B cell (primary cell): ENCODE measurements around the gene TMBIM4. TPM values are rescaled to one million over a fixed set of nuclear protein-coding genes. Genes with fewer than 3 reads are reported as not detected.

Experiments used
- ATAC-seq: fragments of 200-7000 bp; cut with Tn5 transposase; one replicate; pipeline ENCODE4 v1.10.0; 2021; ENCODE audit warnings: low read depth, mild to moderate bottlenecking, moderate number of reproducible peaks, moderate library complexity
- CTCF ChIA-PET: fragments of 350-600 bp; sonication (Branson Sonifier 250); formaldehyde crosslinking; loops from one replicate; lab custom pipeline; 2021; ENCODE audit warnings: antibody characterized with exemption, inconsistent platforms; lab: Charles Lee
- POLR2A ChIA-PET: fragments of 350-600 bp; sonication (Branson Sonifier 250); formaldehyde crosslinking; loops from one replicate; lab custom pipeline; 2021; ENCODE audit warnings: antibody characterized with exemption; lab: Charles Lee
- DNase-seq: peaks from one replicate; pipeline ENCODE4 v3.0.0; 2013
- H2AFZ ChIP-seq: 2 replicates; pipeline ENCODE4 v1.6.1; 2012; ENCODE audit warnings: mild to moderate bottlenecking, low read depth, low read length; ENCODE audit not compliant: insufficient read depth, poor library complexity, severe bottlenecking
- H3K27ac ChIP-seq, 2 donors: 1 replicate in 1 of 2; 2 replicates in 1 of 2; pipeline ENCODE4 v1.5.1; 2012 to 2013; ENCODE audit warnings: low read length in 2 of 2, mild to moderate bottlenecking in 2 of 2, moderate library complexity in 1 of 2
- H3K27me3 ChIP-seq, 4 experiments: fragments of 200-600 bp in 1 of 4; sonication (generic) in 1 of 4; replicated peaks in 1 of 4; 1 replicate in 2 of 4; 2 replicates in 2 of 4; pipeline versions ENCODE4 v1.6.1 to v1.7.0; 2013 to 2016; ENCODE audit warnings: low read length in 3 of 4, mild to moderate bottlenecking in 2 of 4, mixed read lengths in 1 of 4, moderate library complexity in 1 of 4; ENCODE audit not compliant: insufficient read depth in 4 of 4, control insufficient read depth in 3 of 4; ENCODE audit errors: control extremely low read depth in 1 of 4
- H3K36me3 ChIP-seq, 2 experiments: replicated peaks in 1 of 2; 1 replicate in 1 of 2; 2 replicates in 1 of 2; pipeline versions ENCODE4 v1.6.1 to v1.7.1; 2013; ENCODE audit warnings: low read length in 1 of 2; ENCODE audit not compliant: insufficient read depth in 2 of 2, control insufficient read depth in 1 of 2; ENCODE audit errors: control extremely low read depth in 1 of 2, extremely low read depth in 1 of 2
- H3K4me1 ChIP-seq, 2 donors: fragments of 200-600 bp in 1 of 2; sonication (generic) in 1 of 2; 1 replicate in 1 of 2; 2 replicates in 1 of 2; pipeline versions ENCODE4 v1.5.1 to v1.6.1; 2013 to 2017; ENCODE audit warnings: low read length in 2 of 2; ENCODE audit not compliant: control insufficient read depth in 2 of 2, insufficient read depth in 2 of 2
- H3K4me2 ChIP-seq: replicated peaks from 2 replicates; pipeline ENCODE3; 2012; ENCODE audit warnings: mild to moderate bottlenecking, low read depth, low read length; ENCODE audit not compliant: poor library complexity, severe bottlenecking
- H3K4me3 ChIP-seq, 5 experiments: fragments of 200-600 bp in 1 of 5; sonication (generic) in 1 of 5; 1 replicate in 3 of 5; 2 replicates in 2 of 5; pipeline versions ENCODE4 v1.5.1 to v1.7.0; 2011 to 2016; ENCODE audit warnings: low read length in 4 of 5, mild to moderate bottlenecking in 4 of 5, low read depth in 2 of 5, control low read depth in 1 of 5, moderate library complexity in 1 of 5; ENCODE audit not compliant: insufficient read depth in 1 of 5; ENCODE audit errors: control extremely low read depth in 1 of 5, extremely low read depth in 1 of 5
- H3K79me2 ChIP-seq: fragments of 200-600 bp; sonication (generic); one replicate; pipeline ENCODE4 v1.6.0; 2016; ENCODE audit warnings: low read length; ENCODE audit not compliant: control insufficient read depth, insufficient read depth
- H3K9ac ChIP-seq: fragments of 200-600 bp; sonication (generic); 2 replicates; pipeline ENCODE4 v1.6.1; 2017; ENCODE audit warnings: mild to moderate bottlenecking, low read length, moderate library complexity
- H3K9me3 ChIP-seq, 3 donors: one replicate each; pipeline versions ENCODE4 v1.6.1 to v1.7.1; 2013; ENCODE audit warnings: low read length in 2 of 3; ENCODE audit not compliant: control insufficient read depth in 2 of 3, insufficient read depth in 1 of 3; ENCODE audit errors: control extremely low read depth in 1 of 3
- H4K20me1 ChIP-seq: 2 replicates; pipeline ENCODE4 v1.6.0; 2012; ENCODE audit warnings: mild to moderate bottlenecking, low read length; ENCODE audit not compliant: insufficient read depth, control insufficient read depth, poor library complexity, severe bottlenecking
- H3K27ac Mint-ChIP-seq: one replicate; pipeline ENCODE4 v1.8.0; 2021; ENCODE audit warnings: mixed read lengths
- H3K27me3 Mint-ChIP-seq: one replicate; pipeline ENCODE4 v1.8.0; 2021; ENCODE audit warnings: mixed read lengths
- H3K4me1 Mint-ChIP-seq: one replicate; pipeline ENCODE4 v1.8.0; 2021; ENCODE audit warnings: mixed read lengths
- H3K4me3 Mint-ChIP-seq: one replicate; pipeline ENCODE4 v1.8.0; 2021; ENCODE audit warnings: mixed read lengths
- H3K9me3 Mint-ChIP-seq: one replicate; pipeline ENCODE4 v1.8.0; 2022; ENCODE audit warnings: mixed read lengths; ENCODE audit not compliant: insufficient read depth
- CTCF ChIP-seq: fragments of 200-600 bp; IDR thresholded peaks from one replicate; pipeline ENCODE4 v1.8.0; 2022; ENCODE audit warnings: antibody characterized with exemption, mild to moderate bottlenecking
- EZH2 ChIP-seq: IDR thresholded peaks from 2 replicates; pipeline ENCODE4 v1.6.1; 2012; ENCODE audit warnings: borderline replicate concordance, low read depth, mild to moderate bottlenecking, moderate library complexity, low read length; ENCODE audit not compliant: insufficient read depth, poor library complexity, severe bottlenecking
- WGBS: methylation state at CpG from one replicate; pipeline ENCODE4 v1.1.5; 2013; ENCODE audit warnings: missing lambda C conversion rate; ENCODE audit not compliant: insufficient coverage; 5-methylcytosine and 5-hydroxymethylcytosine counted together
- intact Hi-C: fragments of 100-400 bp; cut with micrococcal nuclease; formaldehyde crosslinking; loops from one replicate; pipeline ENCODE4 v1.10.0; 2022
- polyA plus RNA-seq: library from polyadenylated mRNA; depleted of rRNA; stranded (reverse); fragments of >200 nt; gene quantifications from 2 replicates; pipeline ENCODE4 v1.2.3, GENCODE V29; 2012
- total RNA-seq, 2 donors: library from RNA; stranded (reverse); fragments of 120-200 nt in 1 of 2; gene quantifications; 1 replicate in 1 of 2; 2 replicates in 1 of 2; pipeline versions ENCODE4 v1.2.3 to v1.2.4, GENCODE V29; 2013 to 2022

TMBIM4 gene
- total and polyA plus RNA-seq, 2 donors (not counting 1 experiment from before 2014, with no cell fraction given), result 85.1 to 88.1 TPM

DNA sequence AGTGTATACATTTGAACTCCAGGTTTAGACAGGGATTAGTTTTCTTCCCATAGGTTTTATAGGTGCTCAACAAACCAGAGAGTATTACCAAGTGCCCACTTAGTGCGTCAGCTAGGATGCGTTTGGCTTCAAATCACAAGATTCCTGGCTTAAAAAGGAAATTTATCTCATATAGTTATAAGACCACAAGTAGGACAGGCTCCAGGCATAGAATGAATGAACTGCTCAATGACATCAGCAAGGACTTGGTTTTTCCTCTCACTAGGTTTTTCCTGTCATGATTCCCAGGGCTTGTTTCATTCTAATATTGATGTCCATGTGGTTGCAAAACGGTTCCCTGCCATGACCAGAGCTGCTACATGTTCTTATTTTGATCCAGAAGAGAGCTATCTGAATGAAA lies 13.2 kb upstream of the TMBIM4 start:
- Histone ChIP-seq H3K27ac (no peak overlapping the region), H4K20me1 (no peaks in the 10 kb centered on the region), H3K36me3 (no peaks in the 10 kb centered on the region), H2AFZ (no peak overlapping the region), H3K27me3 (peaks cover 0 to 16% (median 4%) of the 10 kb centered on the region in 4 experiments), H3K9ac (no peak overlapping the region), H3K4me3 (no peak overlapping the region), H3K4me2 (no peak overlapping the region), H3K79me2 (peaks cover 3% of the 10 kb centered on the region), H3K9me3 (peaks cover 0 to 3% (median 0%) of the 10 kb centered on the region in 3 donors), H3K4me1 (peaks cover 6 to 14% of the 10 kb centered on the region in 2 donors)
- peaks cover 7% of the 10 kb centered on the region for H3K9me3 Mint-ChIP-seq
- CTCF ChIA-PET, result no interaction called here
- H3K27me3 Mint-ChIP-seq, result peaks cover 47% of the 10 kb centered on the region
- WGBS, result no CpG with 5 or more reads among the region's 3 CpGs
- TF ChIP-seq EZH2, result no peak
- no peak for TF ChIP-seq CTCF
- POLR2A ChIA-PET, result no interaction called here
- ATAC-seq (no peak), DNase-seq (no peak)
- intact Hi-C loops, result no loop called here
- no peak overlapping the region for H3K4me3 Mint-ChIP-seq
- H3K27ac Mint-ChIP-seq, result no peak overlapping the region
- peaks cover 14% of the 10 kb centered on the region for H3K4me1 Mint-ChIP-seq

GRCh38 chr12:66176105-66176900 lies 6.5 kb upstream of the TMBIM4 start:
- no CpG with 5 or more reads among the region's 1 CpG for WGBS
- Histone ChIP-seq H4K20me1 (no peaks in the 10 kb centered on the region), H3K27me3 (no peaks in the 10 kb centered on the region), H2AFZ (no peak overlapping the region), H3K4me3 (no peak overlapping the region), H3K4me1 (no peaks in the 10 kb centered on the region), H3K9ac (no peak overlapping the region), H3K9me3 (no peaks in the 10 kb centered on the region), H3K4me2 (no peak overlapping the region), H3K27ac (no peak overlapping the region), H3K36me3 (no peaks in the 10 kb centered on the region), H3K79me2 (no peaks in the 10 kb centered on the region)
- ChIA-PET CTCF (interaction anchor here (0.6 to 1.4 kb wide), 4 partner anchors 8 to 688 kb away, joined by 3 to 4 read pairs (median 3); no protein-coding TSS in a partner anchor), POLR2A (interaction anchor here (0.6 to 0.7 kb wide), 3 partner anchors 20 to 185 kb away, joined by 3 to 5 read pairs (median 3); no protein-coding TSS in a partner anchor)
- no peak overlapping the region for H3K4me3 Mint-ChIP-seq
- DNase-seq (no peak), ATAC-seq (no peak)
- no peak overlapping the region for H3K27ac Mint-ChIP-seq
- intact Hi-C loops, result no loop called here
- no peaks in the 10 kb centered on the region for H3K4me1 Mint-ChIP-seq
- peaks cover 18% of the 10 kb centered on the region for H3K27me3 Mint-ChIP-seq
- TF ChIP-seq CTCF (no peak), EZH2 (no peak)
- no peaks in the 10 kb centered on the region for H3K9me3 Mint-ChIP-seq
